Measurements from ENCODE around the gene FRMPD4. TPM values are rescaled to one million over a fixed set of nuclear protein-coding genes. Genes with fewer than 3 reads are reported as not detected.
A peak's percentile ranks its signal among the peaks of the same experiment; 100 is the strongest.

Gene FRMPD4
- polyA plus RNA-seq, 1 donor from 2014 or later = not detected

DNA sequence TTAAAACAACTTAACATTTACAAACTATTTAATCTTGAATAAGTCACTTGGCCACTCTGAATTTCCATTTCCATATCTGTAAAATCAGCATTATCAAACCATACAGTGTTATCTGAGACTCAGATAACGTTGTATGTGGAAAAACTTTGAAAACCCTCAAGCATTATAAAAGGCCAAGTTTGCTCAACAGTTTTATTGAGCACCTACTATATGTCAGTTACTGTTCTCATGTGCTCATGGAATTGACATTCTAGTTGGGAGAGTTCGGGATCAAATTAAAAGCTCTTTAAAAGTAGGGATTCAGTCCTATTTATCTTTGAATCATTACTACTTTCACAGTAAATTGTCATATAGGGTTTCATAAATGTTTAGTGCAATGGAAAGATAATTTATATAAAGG lies 97.9 kb downstream of the FRMPD4 start:
- H3K4me3 Mint-ChIP-seq = no peak overlapping the region
- H3K9me3 Mint-ChIP-seq = peaks cover 0 to 2% (median 0%) of the 10 kb centered on the region in 3 donors
- H3K36me3 Mint-ChIP-seq = no peaks in the 10 kb centered on the region
- H3K4me1 Mint-ChIP-seq = peaks cover 0 to 4% (median 0%) of the 10 kb centered on the region in 3 donors
- H3K27me3 Mint-ChIP-seq = peaks cover 7% of the 10 kb centered on the region
- no peak overlapping the region for H3K27ac Mint-ChIP-seq

DNA sequence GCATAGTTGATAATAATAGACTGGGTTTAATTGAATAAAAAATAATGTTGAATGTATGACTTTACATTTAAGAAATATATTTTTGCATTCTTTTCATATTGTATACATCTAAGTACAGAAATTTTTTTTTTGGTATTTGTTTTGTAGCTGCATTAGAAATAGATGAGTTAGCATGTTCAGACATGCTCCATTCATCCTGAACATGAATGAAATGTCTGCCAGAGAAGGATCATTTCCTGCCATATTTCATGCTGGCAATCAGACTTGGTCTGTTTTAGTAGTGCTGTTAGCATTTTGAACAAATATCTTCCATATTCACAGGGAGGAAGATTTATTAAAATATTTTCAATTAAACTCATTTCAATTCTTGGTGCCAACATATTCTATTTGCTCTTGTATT lies 98.9 kb downstream of the FRMPD4 start:
- Mint-ChIP-seq H3K4me3 (no peak overlapping the region), H3K27me3 (peaks cover 7% of the 10 kb centered on the region), H3K4me1 (peaks cover 0 to 4% (median 0%) of the 10 kb centered on the region in 3 donors), H3K36me3 (no peaks in the 10 kb centered on the region), H3K9me3 (peaks cover 0 to 2% (median 0%) of the 10 kb centered on the region in 3 donors), H3K27ac (no peak overlapping the region)

DNA sequence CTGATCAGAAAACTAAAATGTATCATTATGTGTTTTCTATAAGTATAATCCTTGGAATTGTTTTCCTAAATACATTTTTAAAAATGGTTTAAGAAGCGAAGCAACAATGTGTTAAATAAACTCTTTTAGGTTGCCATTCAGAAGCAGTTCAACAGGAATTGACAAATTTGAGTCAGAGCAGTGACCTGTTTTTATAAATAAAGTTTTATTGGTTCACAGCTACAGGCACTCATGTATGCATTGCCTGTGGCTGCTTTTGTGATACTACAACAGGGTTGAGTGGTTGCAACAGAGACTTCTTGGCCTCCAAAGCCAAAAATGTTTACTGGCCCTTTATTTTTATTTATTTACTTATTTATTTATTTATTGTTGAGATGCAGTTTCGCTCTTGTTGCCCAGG lies 99.5 kb downstream of the FRMPD4 start:
- no peak overlapping the region for H3K27ac Mint-ChIP-seq
- H3K4me3 Mint-ChIP-seq = no peak overlapping the region
- H3K27me3 Mint-ChIP-seq = peaks cover 7% of the 10 kb centered on the region
- peaks cover 0 to 4% (median 0%) of the 10 kb centered on the region in 3 donors for H3K4me1 Mint-ChIP-seq
- no peaks in the 10 kb centered on the region for H3K36me3 Mint-ChIP-seq
- H3K9me3 Mint-ChIP-seq = peaks cover 0 to 2% (median 1%) of the 10 kb centered on the region in 3 donors

DNA sequence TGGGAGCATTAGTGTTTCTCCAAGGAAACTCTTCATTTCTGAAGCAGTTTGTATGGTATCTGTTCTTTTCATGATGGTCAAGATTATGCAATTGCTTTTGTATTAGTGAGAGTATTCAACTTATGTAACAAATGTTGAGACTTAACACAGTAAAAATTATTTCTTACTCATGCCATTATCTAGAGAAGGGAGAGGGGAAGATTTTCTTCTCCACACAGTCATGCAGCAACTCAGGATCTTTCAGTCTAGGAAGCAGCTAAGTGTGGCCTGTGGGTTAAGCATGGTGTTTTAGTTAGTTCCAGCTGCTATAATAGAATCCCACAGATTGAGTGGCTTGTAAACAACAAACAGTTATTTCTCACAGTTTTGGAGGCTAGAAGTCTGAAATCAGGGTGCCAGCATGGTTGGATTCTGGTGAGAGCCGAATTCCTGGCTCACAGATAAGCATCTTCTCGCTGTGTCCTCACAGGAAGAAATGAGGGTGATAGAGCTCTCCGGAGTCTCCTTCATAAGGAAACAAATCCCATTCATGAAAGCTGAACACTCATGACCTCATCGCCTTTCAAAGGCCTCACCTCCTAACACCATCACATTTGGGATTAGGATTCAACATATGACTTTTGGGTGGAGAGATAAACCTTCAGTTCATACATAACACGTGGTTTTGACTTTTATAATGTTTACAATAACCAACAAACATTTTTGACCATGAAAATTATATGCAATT lies 101.2 kb downstream of the FRMPD4 start:
- Mint-ChIP-seq H3K4me3 (no peak overlapping the region), H3K4me1 (no peaks in the 10 kb centered on the region), H3K36me3 (no peaks in the 10 kb centered on the region), H3K27ac (no peak overlapping the region), H3K9me3 (peaks cover 0 to 1% (median 0%) of the 10 kb centered on the region in 3 donors), H3K27me3 (peaks cover 7% of the 10 kb centered on the region)

DNA sequence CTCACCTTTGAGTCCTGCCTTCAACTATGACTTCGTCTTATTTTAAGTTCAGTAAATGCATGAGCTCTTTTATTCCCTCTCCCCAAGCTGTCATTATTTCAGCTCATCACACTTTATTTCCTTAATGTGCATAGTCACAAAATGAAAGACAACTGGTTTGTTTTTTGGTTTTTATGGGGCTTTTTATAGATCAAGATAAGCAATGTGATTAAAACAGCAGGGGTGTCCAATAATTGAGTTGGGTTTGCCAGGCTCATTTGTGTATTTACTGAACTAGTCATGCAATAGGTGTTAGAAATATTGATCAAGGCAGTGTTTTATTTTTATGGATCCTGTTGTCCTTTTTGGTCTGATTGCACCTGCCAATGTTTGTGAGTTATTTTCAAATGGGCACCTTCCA lies 102.2 kb downstream of the FRMPD4 start:
- peaks cover 0 to 1% (median 0%) of the 10 kb centered on the region in 3 donors for H3K9me3 Mint-ChIP-seq
- no peak overlapping the region for H3K27ac Mint-ChIP-seq
- H3K27me3 Mint-ChIP-seq = peaks cover 4% of the 10 kb centered on the region
- no peak overlapping the region for H3K4me3 Mint-ChIP-seq
- no peaks in the 10 kb centered on the region for H3K4me1 Mint-ChIP-seq
- H3K36me3 Mint-ChIP-seq = no peaks in the 10 kb centered on the region

DNA sequence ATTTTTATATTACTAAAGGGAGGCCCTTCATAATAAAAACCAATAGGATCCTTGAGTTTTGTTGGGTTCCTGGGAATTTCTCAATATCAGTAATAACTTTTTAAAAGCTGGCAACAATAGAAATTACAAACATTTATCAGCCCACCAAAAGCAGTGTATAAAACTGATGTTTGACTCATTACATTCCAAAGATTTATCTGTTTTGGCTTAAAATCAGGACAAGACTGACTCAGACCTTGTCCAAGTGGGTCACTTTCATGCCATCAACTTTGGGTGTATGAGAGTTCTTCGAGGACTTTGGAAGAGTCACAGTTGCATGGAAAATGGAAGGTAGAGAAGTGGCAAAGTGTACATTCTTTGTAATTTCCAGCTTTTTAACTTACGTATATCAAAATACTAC lies 102.8 kb downstream of the FRMPD4 start:
- Mint-ChIP-seq H3K27me3 (peaks cover 4% of the 10 kb centered on the region), H3K27ac (no peak overlapping the region), H3K36me3 (no peaks in the 10 kb centered on the region), H3K4me1 (no peaks in the 10 kb centered on the region), H3K4me3 (no peak overlapping the region), H3K9me3 (peaks cover 0 to 1% (median 0%) of the 10 kb centered on the region in 3 donors)

DNA sequence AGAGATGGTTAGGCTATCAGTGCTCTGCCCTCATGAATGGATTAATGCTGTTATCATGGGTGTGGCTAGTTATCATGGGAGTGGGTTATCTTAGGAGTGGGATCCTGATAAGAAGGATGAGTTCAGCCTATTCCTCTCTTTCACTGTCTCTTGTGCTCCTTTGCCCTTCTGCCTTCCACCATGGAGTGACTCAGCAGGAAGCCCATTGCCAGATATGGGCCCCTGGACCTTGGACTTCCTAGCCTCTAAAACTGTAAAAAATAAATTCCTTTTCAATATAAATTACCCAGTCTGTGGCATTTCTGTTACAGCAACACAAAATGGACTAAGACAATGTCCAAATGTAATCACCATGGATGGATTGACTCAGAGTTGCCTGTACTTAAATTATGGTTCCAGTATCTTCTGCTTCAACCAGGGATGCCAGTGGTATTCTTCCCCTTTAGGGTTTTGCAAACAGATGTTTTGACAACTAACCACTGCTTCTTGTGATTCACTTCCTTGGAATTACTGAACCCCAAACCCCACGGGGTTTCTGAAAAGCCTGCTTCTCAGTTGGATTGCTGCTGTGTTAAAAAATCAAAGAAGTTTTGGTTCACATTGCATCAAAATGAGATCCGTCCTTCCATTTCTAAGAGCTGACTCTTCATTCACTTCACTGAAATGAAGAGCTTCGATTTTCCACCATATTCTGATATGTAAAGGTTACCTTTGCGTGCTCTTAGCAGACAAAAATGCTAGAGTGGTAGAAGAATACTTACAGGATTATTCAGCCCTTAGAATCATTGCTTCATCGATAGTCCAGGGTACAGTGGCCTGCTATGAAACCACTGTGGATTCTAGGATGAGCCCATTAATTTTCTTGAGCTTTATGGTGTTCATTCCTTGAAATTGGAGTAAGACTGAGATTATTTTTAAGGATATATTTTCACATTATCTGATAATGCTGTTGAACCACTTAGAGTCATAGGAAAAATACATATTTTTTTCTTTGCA lies 107.7 kb downstream of the FRMPD4 start:
- H3K4me3 Mint-ChIP-seq = no peak overlapping the region
- no peak overlapping the region for H3K27ac Mint-ChIP-seq
- H3K9me3 Mint-ChIP-seq = peaks cover 0 to 1% (median 0%) of the 10 kb centered on the region in 3 donors
- H3K36me3 Mint-ChIP-seq = no peaks in the 10 kb centered on the region
- no peaks in the 10 kb centered on the region for H3K27me3 Mint-ChIP-seq
- H3K4me1 Mint-ChIP-seq = no peaks in the 10 kb centered on the region

DNA sequence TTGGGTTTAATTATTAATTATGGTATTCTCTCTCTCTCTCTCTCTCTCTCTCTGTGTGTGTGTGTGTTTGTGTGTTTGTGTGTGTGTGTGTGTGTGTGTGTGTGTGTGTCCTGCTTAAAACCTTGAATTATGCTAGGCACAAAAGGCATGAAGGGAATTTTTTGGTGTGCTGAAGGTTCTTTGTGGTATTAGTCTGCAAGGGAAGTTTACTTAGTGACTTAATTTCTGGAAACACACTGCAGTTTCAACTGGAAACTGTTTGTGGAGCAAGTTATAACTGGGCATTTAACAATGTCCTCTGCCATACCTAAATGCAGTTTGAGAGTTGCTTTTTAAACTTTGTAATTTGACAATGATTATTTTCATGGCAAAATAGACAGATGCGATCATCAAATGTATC lies 111.7 kb downstream of the FRMPD4 start:
- Mint-ChIP-seq H3K36me3 (no peaks in the 10 kb centered on the region), H3K27me3 (no peaks in the 10 kb centered on the region), H3K9me3 (no peaks in the 10 kb centered on the region), H3K4me3 (no peak overlapping the region), H3K27ac (no peak overlapping the region), H3K4me1 (peaks cover 0 to 1% (median 0%) of the 10 kb centered on the region in 3 donors)

DNA sequence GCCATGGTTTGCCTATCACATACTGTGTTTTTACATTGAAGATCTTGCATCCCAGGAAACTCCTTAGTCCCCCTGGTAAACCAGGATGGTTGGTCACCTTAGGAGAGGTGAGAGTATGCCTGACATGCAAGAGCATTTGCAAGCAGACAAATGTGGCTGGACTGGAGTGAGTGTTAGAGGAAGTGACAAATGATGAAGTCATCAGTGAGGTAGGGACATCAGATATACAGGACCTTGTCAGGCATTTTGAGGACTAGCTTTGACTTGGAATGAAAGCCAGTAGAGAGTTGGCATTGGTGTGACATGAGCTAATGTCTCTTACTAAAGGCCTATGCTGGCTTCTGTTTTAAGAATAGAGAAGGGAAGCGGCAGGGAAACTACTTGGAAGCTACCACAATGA lies 124.9 kb downstream of the FRMPD4 start:
- peaks cover 2 to 10% (median 7%) of the 10 kb centered on the region in 3 donors for H3K9me3 Mint-ChIP-seq
- H3K4me1 Mint-ChIP-seq = no peaks in the 10 kb centered on the region
- H3K4me3 Mint-ChIP-seq = no peak overlapping the region
- H3K27ac Mint-ChIP-seq = no peak overlapping the region
- H3K36me3 Mint-ChIP-seq = no peaks in the 10 kb centered on the region
- H3K27me3 Mint-ChIP-seq = peaks cover 2% of the 10 kb centered on the region

DNA sequence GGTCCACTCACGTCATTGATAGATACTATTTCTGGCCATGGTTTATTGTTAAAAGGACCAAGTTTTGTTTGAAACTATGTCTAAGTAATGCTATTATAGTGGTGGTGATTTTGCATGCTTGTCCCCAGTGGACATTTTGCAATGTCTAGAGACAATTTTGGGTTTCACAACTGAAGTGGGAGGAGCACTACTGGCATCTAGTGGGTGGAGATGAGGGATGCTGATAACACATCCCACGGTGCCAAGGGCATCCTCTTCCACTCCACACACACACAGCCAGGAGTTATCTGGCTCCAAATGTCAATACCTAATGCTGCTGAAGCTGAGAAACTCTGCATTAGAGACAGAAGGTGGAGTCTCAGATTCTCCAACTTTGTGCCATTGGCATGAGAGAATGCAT lies 131.2 kb downstream of the FRMPD4 start:
- H3K4me1 Mint-ChIP-seq = no peaks in the 10 kb centered on the region
- H3K9me3 Mint-ChIP-seq = peaks cover 0 to 5% (median 2%) of the 10 kb centered on the region in 3 donors
- H3K36me3 Mint-ChIP-seq = no peaks in the 10 kb centered on the region
- no peak overlapping the region for H3K4me3 Mint-ChIP-seq
- no peak overlapping the region for H3K27ac Mint-ChIP-seq
- H3K27me3 Mint-ChIP-seq = peaks cover 2% of the 10 kb centered on the region

DNA sequence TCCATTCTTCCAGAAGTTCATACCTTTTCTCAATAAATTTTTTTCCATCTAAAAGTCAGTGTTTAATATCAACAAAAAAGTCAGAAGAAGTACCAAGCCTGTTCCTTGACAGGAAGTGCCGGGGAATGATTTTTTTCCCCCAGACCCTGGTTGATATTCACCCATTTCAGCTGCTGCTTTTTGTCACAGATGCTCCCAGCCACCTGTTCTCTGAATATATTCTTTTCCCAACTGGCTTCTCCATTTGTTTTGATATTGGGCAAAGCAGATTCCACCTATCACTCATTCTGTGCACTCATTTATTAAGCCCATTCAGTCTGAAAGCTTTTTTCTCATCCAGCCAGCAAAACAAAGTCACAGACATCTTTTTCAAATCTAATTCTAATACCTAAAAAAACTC lies 139.9 kb downstream of the FRMPD4 start:
- Mint-ChIP-seq H3K27ac (no peak overlapping the region), H3K9me3 (peaks cover 0 to 4% (median 0%) of the 10 kb centered on the region in 3 donors), H3K36me3 (peaks cover 2% of the 10 kb centered on the region), H3K4me1 (peaks cover 0 to 4% (median 0%) of the 10 kb centered on the region in 3 donors), H3K4me3 (no peak overlapping the region), H3K27me3 (peaks cover 2% of the 10 kb centered on the region)

DNA sequence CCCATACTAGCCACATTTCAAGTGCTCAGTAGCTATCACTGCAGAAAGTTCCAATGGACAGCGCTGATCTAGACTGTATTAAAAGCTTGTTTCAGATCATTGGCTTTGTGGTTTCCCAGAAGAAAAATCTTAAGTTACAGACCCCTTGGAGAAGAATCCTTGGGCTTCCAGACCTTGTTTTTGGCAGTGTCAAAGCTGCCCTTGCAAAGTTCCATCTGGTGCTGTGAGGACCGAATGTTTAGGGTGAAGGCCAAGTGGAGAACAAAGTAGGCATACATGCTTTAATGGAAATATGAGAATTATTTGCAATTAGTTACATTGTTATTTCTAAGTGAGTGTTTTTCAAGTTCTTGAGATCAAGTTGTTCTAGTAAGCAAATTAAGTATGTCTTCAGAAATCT lies 144.7 kb downstream of the FRMPD4 start:
- no peak overlapping the region for H3K27ac Mint-ChIP-seq
- H3K4me1 Mint-ChIP-seq = peaks cover 0 to 4% (median 0%) of the 10 kb centered on the region in 3 donors
- H3K9me3 Mint-ChIP-seq = peaks cover 0 to 2% (median 0%) of the 10 kb centered on the region in 3 donors
- no peaks in the 10 kb centered on the region for H3K27me3 Mint-ChIP-seq
- H3K4me3 Mint-ChIP-seq = no peak overlapping the region
- H3K36me3 Mint-ChIP-seq = no peaks in the 10 kb centered on the region

DNA sequence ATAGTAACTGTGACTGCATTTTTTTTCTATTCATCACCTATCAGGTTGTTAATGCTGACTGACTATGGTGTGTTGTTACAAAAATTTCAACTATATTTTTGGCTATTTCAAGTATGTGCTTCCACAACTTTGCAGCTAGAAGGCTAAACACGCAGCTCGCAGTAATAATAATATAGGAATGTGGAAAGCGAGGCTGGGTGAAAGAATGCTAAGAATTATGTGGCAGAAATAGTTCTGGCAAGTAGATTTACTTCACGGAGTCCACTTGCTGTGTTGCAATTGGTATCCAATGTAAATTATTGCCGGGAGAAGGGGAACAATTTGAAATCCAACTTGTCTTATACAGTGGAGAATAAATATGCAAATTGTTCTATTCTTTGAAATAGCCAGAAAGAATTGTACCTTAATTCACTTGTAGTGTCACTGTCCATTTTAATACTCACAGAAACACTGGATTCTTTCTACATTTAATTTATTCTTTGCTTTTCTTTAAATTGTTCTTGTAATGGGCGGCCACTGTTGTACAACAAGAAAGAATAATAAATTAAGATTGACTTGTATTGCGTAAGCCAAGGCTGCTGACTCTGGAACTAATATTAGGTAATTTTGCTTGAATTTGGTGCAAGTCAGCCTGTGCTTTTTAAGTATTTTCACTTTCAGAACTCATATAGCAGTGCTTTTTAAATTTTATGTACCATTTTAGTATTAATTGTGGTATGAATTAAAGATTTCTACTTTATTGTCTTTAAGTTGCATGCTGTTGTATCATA lies 154.9 kb downstream of the FRMPD4 start:
- Mint-ChIP-seq H3K27ac (no peak overlapping the region), H3K4me3 (no peak overlapping the region), H3K36me3 (no peaks in the 10 kb centered on the region), H3K9me3 (no peaks in the 10 kb centered on the region), H3K27me3 (peaks cover 2% of the 10 kb centered on the region), H3K4me1 (no peaks in the 10 kb centered on the region)

DNA sequence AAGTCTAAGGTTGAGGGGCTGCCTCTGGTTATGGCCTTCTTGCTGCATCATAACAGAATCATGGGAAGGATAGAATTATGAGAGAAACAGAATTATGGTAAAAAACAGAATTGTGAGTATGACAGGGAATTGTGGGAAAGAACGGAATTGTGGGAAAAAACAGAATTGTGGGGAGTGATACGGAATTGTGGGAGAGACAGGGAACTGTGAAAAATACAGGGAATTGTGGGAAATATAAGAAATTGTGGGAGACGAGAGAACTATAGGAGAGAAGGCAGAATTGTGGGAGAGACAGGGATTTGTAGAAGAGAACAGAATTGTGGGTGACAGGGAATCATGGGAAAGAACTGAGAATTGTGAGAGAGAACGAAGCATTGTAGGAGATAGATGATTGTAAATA lies 159.1 kb downstream of the FRMPD4 start:
- Mint-ChIP-seq H3K36me3 (peaks cover 2% of the 10 kb centered on the region), H3K4me3 (no peak overlapping the region), H3K27ac (peak overlapping the region in 1 of 3 donors; percentile 17), H3K27me3 (peaks cover 2% of the 10 kb centered on the region), H3K9me3 (peaks cover 0 to 7% (median 0%) of the 10 kb centered on the region in 3 donors), H3K4me1 (peaks cover 2 to 5% (median 3%) of the 10 kb centered on the region in 3 donors)
